BJ (cell line): ENCODE measurements around the gene RASGRP3. TPM values are rescaled to one million over a fixed set of nuclear protein-coding genes. Genes with fewer than 3 reads are reported as not detected.

ENCODE experiments used
- CTCF ChIA-PET: fragments of 350-600 bp; formaldehyde crosslinking; extraction: SDS; loops from one replicate; lab custom pipeline; 2021; ENCODE audit warnings: antibody characterized with exemption, inconsistent platforms; lab: Yijun Ruan, JAX
- POLR2A ChIA-PET: fragments of 300-600 bp; sonication (Branson Sonifier 250); formaldehyde crosslinking; extraction: SDS; loops from one replicate; lab custom pipeline; 2021; ENCODE audit warnings: antibody characterized with exemption; lab: Charles Lee
- DNase-seq: peaks from one replicate; pipeline ENCODE4 v3.0.0-alpha.2; 2011; ENCODE audit warnings: low read depth
- H3K27me3 ChIP-seq: 2 replicates; pipeline ENCODE4 v1.6.0; 2011; ENCODE audit warnings: low read length; ENCODE audit not compliant: control insufficient read depth, insufficient read depth
- H3K36me3 ChIP-seq: 2 replicates; pipeline ENCODE4 v1.5.1; 2011; ENCODE audit warnings: low read length; ENCODE audit not compliant: control insufficient read depth, insufficient read depth
- H3K4me3 ChIP-seq: 2 replicates; pipeline ENCODE4 v1.5.1; 2011; ENCODE audit warnings: low read depth, mild to moderate bottlenecking, control low read depth, low read length
- polyA minus RNA-seq: library from RNA; depleted of rRNA, polyadenylated mRNA; stranded (reverse); fragments of >200 nt; gene quantifications from 2 replicates; pipeline ENCODE4 v1.2.3, GENCODE V29; 2011; rRNA and poly(A)+ RNA removed
- polyA plus RNA-seq: library from polyadenylated mRNA; depleted of rRNA; stranded (reverse); fragments of >200 nt; gene quantifications from 2 replicates; pipeline ENCODE4 v1.2.3, GENCODE V29; 2011; rRNA removed
- TF ChIP-seq, protein P1 (sequence below): IDR thresholded peaks from 2 replicates; pipeline ENCODE4 v1.5.1; 2011; ENCODE audit warnings: low read depth, mild to moderate bottlenecking, control low read depth, inconsistent platforms, low read length, moderate library complexity; ENCODE audit not compliant: insufficient read depth

Gene RASGRP3
- polyA plus RNA-seq (1.7 and 2.6 TPM in 2 replicates), polyA minus RNA-seq (0.85 and 1.6 TPM in 2 replicates)

DNA sequence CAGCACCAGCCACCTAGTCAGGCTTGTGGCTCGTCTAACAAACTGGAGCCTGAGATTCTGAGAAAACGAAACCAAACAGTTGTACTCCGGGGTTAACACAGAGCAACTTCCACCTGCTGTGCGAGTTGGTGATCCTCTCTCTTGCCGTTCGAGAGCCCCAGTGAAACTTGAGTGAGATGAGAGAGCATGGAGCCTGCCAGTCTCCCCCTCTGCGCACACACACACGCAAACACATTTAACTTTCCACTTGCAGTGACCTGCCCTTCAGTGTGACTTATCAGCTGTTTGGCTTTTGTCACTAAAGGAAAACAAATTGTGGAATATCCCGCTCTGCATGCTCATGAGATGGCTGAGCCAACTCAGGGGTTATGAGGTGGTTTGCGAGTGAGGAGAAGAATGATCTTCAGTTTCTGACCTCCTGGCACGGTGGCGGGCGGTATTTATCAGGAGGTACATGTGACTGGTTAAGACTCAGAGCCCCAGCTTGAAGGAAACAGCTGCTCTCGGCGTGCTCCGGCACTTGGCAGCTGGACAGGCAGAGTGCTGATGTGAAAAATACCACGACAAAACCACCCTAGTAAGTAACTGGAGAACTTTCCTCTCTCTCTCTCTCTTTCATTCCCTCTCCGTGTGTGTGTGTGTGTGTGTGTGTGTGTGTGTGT, at the start of gene RASGRP3:
Gene RASGRP3, plus strand, starts transcription at position 519 of the 662 bp plus-strand sequence. CDS start 38,488 bp downstream, outside the sequence.
- CTCF ChIA-PET = interaction anchor here (0.6 to 3.2 kb wide), 25 partner anchors 9 to 120 kb away, joined by 3 to 25 read pairs (median 3); no protein-coding TSS in a partner anchor
- peak; percentile 91 for DNase-seq
- POLR2A ChIA-PET = no interaction called here

GRCh38 chr2:33426666-33427231, 49.7 kb upstream of the RASGRP3 start:
- H3K36me3 ChIP-seq = no peaks in the 10 kb centered on the region
- no peak for DNase-seq
- no peaks in the 10 kb centered on the region for H3K27me3 ChIP-seq
- ChIA-PET CTCF (interaction anchor here (0.6 to 2.5 kb wide), 4 partner anchors 9 to 21 kb away, joined by 3 to 9 read pairs (median 4); no protein-coding TSS in a partner anchor), POLR2A (no interaction called here)
- no peak overlapping the region for H3K4me3 ChIP-seq
- TF ChIP-seq, protein P1, sequence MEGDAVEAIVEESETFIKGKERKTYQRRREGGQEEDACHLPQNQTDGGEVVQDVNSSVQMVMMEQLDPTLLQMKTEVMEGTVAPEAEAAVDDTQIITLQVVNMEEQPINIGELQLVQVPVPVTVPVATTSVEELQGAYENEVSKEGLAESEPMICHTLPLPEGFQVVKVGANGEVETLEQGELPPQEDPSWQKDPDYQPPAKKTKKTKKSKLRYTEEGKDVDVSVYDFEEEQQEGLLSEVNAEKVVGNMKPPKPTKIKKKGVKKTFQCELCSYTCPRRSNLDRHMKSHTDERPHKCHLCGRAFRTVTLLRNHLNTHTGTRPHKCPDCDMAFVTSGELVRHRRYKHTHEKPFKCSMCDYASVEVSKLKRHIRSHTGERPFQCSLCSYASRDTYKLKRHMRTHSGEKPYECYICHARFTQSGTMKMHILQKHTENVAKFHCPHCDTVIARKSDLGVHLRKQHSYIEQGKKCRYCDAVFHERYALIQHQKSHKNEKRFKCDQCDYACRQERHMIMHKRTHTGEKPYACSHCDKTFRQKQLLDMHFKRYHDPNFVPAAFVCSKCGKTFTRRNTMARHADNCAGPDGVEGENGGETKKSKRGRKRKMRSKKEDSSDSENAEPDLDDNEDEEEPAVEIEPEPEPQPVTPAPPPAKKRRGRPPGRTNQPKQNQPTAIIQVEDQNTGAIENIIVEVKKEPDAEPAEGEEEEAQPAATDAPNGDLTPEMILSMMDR = no peak

More for the DNA sequence above, at the start of gene RASGRP3:
- Histone ChIP-seq H3K4me3 (peak within 1 kb of the TSS; percentile 59), H3K27me3 (no peaks in the 10 kb centered on the region), H3K36me3 (no peaks in the 10 kb centered on the region)
- TF ChIP-seq, protein P1 = no peak

- no peak for DNase-seq
- TF ChIP-seq, protein P1 = no peak
- no peaks in the 10 kb centered on the region for H3K27me3 ChIP-seq
- H3K36me3 ChIP-seq = no peaks in the 10 kb centered on the region
- ChIA-PET POLR2A (no interaction called here), CTCF (interaction anchor here (1.4 kb wide), 1 partner anchor 10 kb away, joined by 3 read pairs; no protein-coding TSS in a partner anchor)
- no peak overlapping the region for H3K4me3 ChIP-seq
Measured at GRCh38 chr2:33430077-33430476, 46.4 kb upstream of the RASGRP3 start.

DNA sequence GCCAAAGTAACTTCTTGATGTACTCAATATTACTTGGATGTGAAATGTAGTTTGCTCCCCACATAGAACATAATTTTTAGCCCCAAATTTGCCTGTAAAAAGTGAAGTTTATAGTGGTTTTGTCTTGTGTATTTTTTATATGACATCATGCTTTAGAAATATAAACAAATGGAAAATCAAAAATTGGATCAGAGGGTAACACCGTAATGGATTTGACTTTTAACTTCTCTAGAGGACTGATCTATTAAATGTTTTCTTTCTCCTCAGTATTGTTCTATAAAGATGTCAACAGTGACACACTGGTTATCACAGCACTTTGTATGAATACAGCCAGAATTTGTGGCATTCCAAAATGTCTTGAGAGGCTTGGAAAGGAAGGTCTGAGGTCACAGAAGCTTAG, 45.6 kb upstream of the RASGRP3 start:
- DNase-seq = no peak
- no peaks in the 10 kb centered on the region for H3K27me3 ChIP-seq
- H3K4me3 ChIP-seq = no peak overlapping the region
- POLR2A ChIA-PET = no interaction called here
- H3K36me3 ChIP-seq = no peaks in the 10 kb centered on the region
- TF ChIP-seq, protein P1 = no peak
- CTCF ChIA-PET = interaction anchor here (1.0 to 2.3 kb wide), 2 partner anchors 10 to 35 kb away, joined by 4 to 6 read pairs; no protein-coding TSS in a partner anchor

DNA sequence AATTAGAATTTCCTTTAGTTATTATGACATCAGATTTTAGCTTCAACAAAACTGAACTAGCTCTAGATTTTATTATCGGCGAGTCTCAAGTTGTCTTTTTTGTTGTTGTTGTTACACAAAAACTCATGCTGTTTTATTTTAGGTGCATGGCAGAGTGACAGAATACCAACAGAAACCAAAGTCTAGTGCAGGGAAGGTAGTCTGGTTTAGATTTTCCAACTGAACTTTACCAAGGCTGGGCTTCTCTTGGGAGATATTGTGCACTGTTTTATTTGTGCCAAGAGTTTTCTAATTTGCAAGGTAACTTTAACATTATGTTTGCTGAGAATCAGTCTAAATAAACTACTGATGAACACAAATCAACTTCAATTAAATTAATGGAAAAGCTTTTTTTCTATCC, 43.6 kb upstream of the RASGRP3 start:
- DNase-seq = no peak
- Histone ChIP-seq H3K27me3 (no peaks in the 10 kb centered on the region), H3K36me3 (no peaks in the 10 kb centered on the region), H3K4me3 (no peak overlapping the region)
- CTCF ChIA-PET = interaction anchor here (1.3 to 2.3 kb wide), 4 partner anchors 8 to 399 kb away, joined by 3 to 6 read pairs (median 5); no protein-coding TSS in a partner anchor
- TF ChIP-seq, protein P1 = no peak
- POLR2A ChIA-PET = no interaction called here
